D341Med (cell line): ENCODE data around the gene ZNF326.
"Not testable (repeated sequence)": the region's sequence is repeated elsewhere in the genome, so short reads cannot be mapped to it uniquely, and the experiment has no call there.

Source experiments
- DNase-seq: peaks from one replicate; pipeline ENCODE4 v3.0.0; 2012; ENCODE audit warnings: low spot score

ZNF326 gene

GRCh38 chr1:89997152-89997551 lies 2.2 kb downstream of the ZNF326 start:
- not testable (repeated sequence) for DNase-seq

GRCh38 chr1:89998306-89998705 lies 3.4 kb downstream of the ZNF326 start:
- DNase-seq: no peak

DNA sequence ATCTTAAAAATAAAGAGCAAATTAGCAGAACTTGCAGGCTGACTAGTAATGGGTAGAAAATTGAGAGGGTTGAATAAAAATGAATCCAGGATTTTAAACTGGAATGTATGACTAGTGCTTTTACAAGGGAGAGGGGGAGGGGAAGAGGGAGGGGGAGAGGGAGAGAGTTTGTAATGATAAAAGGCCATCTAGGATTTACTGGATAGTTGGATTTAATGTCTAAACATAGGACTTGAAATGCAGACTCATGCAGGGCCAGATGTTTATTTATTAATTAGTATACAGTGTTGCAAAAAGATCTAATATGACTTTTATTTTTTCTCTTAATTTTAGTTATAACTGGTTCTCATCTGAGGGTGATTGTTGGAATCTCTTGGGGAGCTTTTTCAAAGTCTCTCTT lies 4.3 kb downstream of the ZNF326 start:
- no peak for DNase-seq

GRCh38 chr1:89999628-90000027 lies 4.7 kb downstream of the ZNF326 start:
- DNase-seq: no peak

GRCh38 chr1:90000934-90001676 lies 6.2 kb downstream of the ZNF326 start:
- no peak for DNase-seq

- no peak for DNase-seq
Observed at GRCh38 chr1:90007979-90008404, 13.1 kb downstream of the ZNF326 start.

GRCh38 chr1:90012300-90012699 lies 17.4 kb downstream of the ZNF326 start:
- DNase-seq: no peak

DNA sequence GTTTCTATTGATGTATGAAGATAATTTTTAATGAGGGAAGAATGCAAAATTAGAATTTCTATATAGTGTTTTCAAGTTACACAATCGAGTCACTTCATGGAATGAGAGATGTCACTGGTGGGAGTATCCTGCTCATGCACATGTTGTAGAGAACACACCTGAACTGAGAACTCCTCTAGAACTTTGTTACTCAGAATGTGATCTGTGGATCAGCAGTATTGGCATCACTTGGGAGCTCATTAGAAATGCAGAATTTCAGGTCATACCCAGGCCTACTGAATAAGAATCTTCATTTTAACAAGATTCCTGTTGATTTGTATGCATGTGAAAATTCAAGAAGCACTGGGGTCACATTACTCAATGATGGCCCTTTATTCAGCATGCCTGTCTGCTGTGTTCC lies 28.8 kb downstream of the ZNF326 start:
- no peak for DNase-seq

GRCh38 chr1:90027281-90027680 lies 32.4 kb downstream of the ZNF326 start:
- no peak for DNase-seq

GRCh38 chr1:90039652-90040051 lies 44.7 kb downstream of the ZNF326 start:
- DNase-seq: no peak

- DNase-seq: no peak
Observed at GRCh38 chr1:90043586-90043985, 48.7 kb downstream of the ZNF326 start.

- no peak for DNase-seq
Observed at GRCh38 chr1:90044346-90044745, 49.4 kb downstream of the ZNF326 start.

DNA sequence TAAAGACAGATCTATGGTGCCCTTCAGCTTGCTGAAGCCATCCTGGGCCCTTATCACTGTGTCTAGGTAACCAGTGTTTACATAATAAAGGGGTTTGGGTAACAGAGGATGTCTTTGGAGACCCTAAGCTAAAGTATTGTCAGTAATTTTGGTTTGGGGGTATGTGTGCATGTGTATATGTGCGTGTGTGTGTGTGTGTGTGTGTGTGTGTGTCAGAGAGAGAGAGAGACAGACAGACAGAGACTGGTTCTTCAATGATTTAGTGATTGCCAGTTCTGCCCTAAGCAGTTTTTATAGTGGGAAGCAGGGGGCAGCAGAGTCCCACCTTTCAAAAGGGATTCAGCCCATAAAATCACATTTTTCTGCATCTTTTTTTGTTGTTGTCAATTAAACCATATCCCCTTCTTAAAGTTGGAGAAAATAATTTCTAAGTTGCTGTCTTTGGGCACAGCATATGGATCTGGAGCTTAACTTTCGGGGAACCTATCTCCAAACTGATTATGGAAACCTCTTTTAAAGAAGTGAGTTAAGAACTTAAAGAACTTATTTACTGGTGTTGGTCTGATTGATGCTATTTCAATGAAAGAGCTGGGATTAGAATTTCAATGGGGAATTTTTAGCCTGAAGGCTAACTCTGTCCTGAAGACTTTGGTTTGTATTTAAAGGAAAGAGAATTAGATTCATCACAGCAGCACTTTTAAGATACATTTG lies 51.1 kb downstream of the ZNF326 start:
- DNase-seq: peak; percentile 42

- no peak for DNase-seq
Observed at GRCh38 chr1:90046635-90047034, 51.7 kb downstream of the ZNF326 start.

DNA sequence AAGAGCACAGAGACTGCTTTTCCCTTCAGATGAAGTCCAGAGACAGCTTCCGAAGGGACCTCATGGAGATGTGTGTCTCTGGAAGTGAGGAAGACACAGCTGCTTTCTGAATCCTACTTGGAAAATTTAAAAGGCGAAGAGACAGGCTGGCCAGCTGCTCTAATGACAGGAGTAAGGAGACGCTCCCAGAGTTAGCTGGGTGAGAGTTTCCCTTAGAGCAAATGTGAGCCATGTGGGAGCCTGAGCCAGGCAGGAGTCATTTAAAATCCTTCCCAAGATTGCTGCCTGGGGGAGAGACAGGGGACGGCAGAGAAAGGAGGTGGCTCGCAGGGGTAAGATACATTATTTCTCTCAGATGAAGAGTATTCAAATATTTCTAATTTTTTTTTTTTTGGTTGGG lies 53.1 kb downstream of the ZNF326 start:
- DNase-seq: no peak

- DNase-seq: not testable (repeated sequence)
Observed at GRCh38 chr1:90062700-90063643, 68.1 kb downstream of the ZNF326 start.

- not testable (repeated sequence) for DNase-seq
Observed at GRCh38 chr1:90064109-90064508, 69.2 kb downstream of the ZNF326 start.

GRCh38 chr1:90067194-90067931 lies 72.5 kb downstream of the ZNF326 start:
- no peak for DNase-seq

DNA sequence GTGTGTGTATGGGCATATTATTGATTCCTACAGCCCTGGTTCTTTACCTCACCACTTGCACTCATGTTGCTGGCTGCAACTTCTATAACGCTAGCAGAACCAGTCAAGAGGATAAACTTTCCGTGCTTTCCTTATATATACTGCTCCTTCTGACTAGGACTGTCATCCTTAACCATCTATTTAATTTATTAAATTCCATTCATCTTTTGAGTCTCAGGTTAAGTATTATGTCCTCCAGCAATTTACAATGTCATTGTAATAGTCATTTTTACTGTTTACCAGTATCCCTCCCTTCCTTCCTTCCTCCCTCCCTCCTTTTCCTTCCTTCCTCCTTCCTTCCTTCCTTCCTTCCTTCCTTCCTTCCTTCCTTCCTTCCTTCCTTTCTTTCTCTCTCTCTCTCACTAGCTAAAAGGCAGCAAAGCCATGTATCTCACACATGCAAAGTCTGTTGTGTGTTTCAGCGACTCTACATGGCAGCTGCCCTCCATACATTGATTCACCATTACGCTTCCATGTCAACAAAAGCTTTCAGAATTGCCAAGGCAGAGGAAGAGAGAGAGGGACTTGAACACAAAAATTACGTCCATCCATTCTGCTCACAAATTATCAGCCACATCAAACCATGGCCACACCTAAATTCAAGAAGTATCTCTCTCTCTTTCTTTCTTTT lies 73.8 kb downstream of the ZNF326 start:
- no peak for DNase-seq

GRCh38 chr1:90074137-90074536 lies 79.2 kb downstream of the ZNF326 start:
- DNase-seq: no peak

DNA sequence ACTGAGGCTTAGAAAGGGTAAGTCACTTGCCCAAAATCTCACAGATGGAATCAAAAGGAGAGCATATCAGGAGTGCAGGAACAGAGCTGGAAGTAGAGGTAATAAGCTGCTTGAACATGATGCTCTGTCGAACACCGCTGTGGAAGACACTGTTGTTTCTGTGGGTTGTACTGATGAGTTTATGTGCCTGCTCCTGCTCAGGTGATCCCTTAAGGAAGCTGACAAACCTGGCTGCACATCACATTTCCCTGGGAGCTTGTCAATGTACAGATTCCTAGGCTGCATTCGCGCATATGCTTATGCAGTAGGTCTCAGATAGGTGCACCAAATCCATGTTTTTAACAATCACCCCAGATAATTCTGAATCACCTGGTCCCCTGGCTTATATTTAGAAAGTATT lies 79.7 kb downstream of the ZNF326 start:
- no peak for DNase-seq
